Activated naive CD4-positive, alpha-beta T cell treated with anti-CD3 and anti-CD28 coated beads, Interleukin-2, amount 10 ng/mL, durations not matched to agents 7 days and 5 days (primary cell): ENCODE results near the gene DACT2.

Experiments used
- CTCF ChIA-PET: fragments of 350-600 bp; sonication (Branson Sonifier 250); formaldehyde crosslinking; loops from one replicate; lab custom pipeline; 2021; ENCODE audit warnings: antibody characterized with exemption; lab: Charles Lee
- DNase-seq: peaks from one replicate; pipeline ENCODE4 v3.0.0-alpha.2; 2020
- H3K27ac Mint-ChIP-seq: one replicate; pipeline ENCODE4 v1.8.0; 2021; ENCODE audit warnings: mild to moderate bottlenecking, moderate library complexity, mixed read lengths
- H3K27me3 Mint-ChIP-seq: one replicate; pipeline ENCODE4 v1.8.0; 2021; ENCODE audit warnings: mild to moderate bottlenecking, mixed read lengths
- H3K36me3 Mint-ChIP-seq: one replicate; pipeline ENCODE4 v1.8.0; 2021; ENCODE audit warnings: mixed read lengths
- H3K4me1 Mint-ChIP-seq: one replicate; pipeline ENCODE4 v1.8.0; 2021; ENCODE audit warnings: mixed read lengths
- H3K4me3 Mint-ChIP-seq: one replicate; pipeline ENCODE4 v1.8.0; 2021; ENCODE audit warnings: mild to moderate bottlenecking, moderate library complexity, mixed read lengths
- H3K9me3 Mint-ChIP-seq: one replicate; pipeline ENCODE4 v1.8.0; 2021; ENCODE audit warnings: mixed read lengths

DACT2 gene

DNA sequence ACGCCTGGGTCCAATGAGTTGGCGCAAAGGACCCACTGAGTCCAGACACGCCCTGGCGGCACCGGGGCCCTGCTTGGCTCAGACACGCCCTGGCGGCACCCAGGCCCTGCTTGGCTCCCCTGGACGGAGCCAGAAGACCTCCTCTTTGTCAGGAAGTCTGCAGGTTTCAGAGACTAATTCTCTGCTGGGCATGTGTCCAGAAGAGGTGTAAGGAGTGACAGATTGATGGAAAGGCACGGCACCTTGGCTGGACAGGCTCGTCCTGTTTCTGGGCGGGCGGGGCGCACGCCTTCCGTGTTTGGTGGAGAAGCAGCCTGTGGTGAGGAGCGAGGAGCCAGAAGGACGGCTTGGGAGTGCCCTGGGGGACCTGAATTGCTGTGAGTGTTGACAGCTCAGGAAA, 23.1 kb upstream of the DACT2 start:
- no peaks in the 10 kb centered on the region for H3K9me3 Mint-ChIP-seq
- no peaks in the 10 kb centered on the region for H3K4me1 Mint-ChIP-seq
- H3K27ac Mint-ChIP-seq = no peak overlapping the region
- no peak for DNase-seq
- H3K4me3 Mint-ChIP-seq = no peak overlapping the region
- H3K36me3 Mint-ChIP-seq = no peaks in the 10 kb centered on the region
- CTCF ChIA-PET = no interaction called here
- H3K27me3 Mint-ChIP-seq = peaks cover 9% of the 10 kb centered on the region

DNA sequence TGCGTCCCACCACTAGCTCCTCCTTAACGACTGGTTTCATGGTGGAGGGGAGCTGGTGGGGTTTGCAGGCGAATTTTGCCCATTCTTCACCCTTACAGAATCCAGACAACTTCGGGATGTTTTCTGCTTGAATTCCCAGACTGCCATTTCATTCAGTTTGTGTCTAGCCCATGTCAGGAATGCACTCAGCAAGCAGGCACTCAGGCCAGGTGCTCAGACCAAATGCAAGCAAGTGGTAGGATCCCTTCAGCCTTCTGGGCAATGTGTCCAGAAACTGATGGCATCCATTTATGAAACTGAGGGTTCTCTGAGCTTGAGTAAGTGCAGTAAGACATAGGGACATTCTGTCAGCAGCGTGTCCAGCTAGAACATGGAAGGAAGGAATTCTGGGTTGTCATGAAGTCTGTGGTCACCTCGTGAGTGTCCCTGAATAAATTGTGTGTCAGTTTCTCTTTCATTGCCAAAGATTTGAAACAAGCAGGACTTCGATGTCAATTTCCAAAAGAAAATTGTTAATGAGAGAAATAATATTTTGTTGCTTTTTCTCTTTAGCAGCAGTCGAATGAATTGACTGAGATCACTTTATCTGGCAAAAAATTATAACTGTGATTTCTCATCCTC, 21.8 kb upstream of the DACT2 start:
- H3K4me1 Mint-ChIP-seq = no peaks in the 10 kb centered on the region
- DNase-seq = no peak
- no peaks in the 10 kb centered on the region for H3K36me3 Mint-ChIP-seq
- peaks cover 9% of the 10 kb centered on the region for H3K27me3 Mint-ChIP-seq
- no peaks in the 10 kb centered on the region for H3K9me3 Mint-ChIP-seq
- CTCF ChIA-PET = no interaction called here
- no peak overlapping the region for H3K27ac Mint-ChIP-seq
- H3K4me3 Mint-ChIP-seq = no peak overlapping the region

GRCh38 chr6:168340819-168341218, 21.2 kb upstream of the DACT2 start:
- H3K27ac Mint-ChIP-seq = no peak overlapping the region
- CTCF ChIA-PET = no interaction called here
- H3K4me1 Mint-ChIP-seq = no peaks in the 10 kb centered on the region
- H3K9me3 Mint-ChIP-seq = no peaks in the 10 kb centered on the region
- peaks cover 9% of the 10 kb centered on the region for H3K27me3 Mint-ChIP-seq
- no peak for DNase-seq
- H3K4me3 Mint-ChIP-seq = no peak overlapping the region
- no peaks in the 10 kb centered on the region for H3K36me3 Mint-ChIP-seq

DNA sequence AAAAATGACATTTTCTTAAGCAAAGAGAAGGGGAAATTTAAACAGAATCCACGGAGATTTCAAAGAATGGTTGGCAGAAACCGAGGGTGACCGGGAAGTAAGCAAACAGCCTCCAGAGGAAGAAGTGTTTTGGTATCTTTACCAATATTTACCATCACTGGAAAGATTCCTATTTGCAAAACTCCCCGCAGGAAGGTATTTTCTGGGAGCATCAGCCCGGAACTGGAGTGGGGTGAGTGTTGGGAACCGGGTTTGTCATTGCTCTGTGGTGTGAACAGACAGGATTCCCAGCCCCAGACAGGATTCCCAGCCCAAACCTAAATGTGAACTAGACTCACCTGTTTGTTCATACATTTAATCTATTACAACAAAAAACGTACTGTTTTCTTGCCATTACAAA, 19.2 kb upstream of the DACT2 start:
- H3K4me1 Mint-ChIP-seq = no peaks in the 10 kb centered on the region
- CTCF ChIA-PET = no interaction called here
- H3K9me3 Mint-ChIP-seq = no peaks in the 10 kb centered on the region
- no peak for DNase-seq
- H3K27me3 Mint-ChIP-seq = no peaks in the 10 kb centered on the region
- no peak overlapping the region for H3K4me3 Mint-ChIP-seq
- H3K27ac Mint-ChIP-seq = no peak overlapping the region
- no peaks in the 10 kb centered on the region for H3K36me3 Mint-ChIP-seq

DNA sequence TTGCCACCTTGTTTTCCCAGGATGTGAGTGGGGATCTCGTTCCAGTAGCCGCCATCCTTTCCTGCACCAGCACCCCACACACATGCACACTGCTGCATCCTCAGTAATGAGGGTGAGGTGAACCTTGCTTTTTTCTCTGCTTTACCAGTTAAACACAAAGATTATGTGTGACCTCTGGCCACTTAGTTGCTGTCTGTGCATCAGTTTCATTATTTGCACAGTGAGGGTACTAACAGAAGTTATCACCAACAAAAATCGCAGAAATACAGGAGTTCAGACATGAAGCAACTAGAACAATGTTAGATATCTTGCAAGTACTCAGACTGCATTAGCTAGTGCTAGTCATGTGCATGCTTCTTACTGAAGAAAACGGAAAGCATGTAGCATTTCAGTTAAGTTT, 17.4 kb upstream of the DACT2 start:
- H3K4me3 Mint-ChIP-seq = no peak overlapping the region
- CTCF ChIA-PET = no interaction called here
- no peaks in the 10 kb centered on the region for H3K4me1 Mint-ChIP-seq
- no peak for DNase-seq
- no peaks in the 10 kb centered on the region for H3K27me3 Mint-ChIP-seq
- H3K9me3 Mint-ChIP-seq = no peaks in the 10 kb centered on the region
- H3K27ac Mint-ChIP-seq = no peak overlapping the region
- no peaks in the 10 kb centered on the region for H3K36me3 Mint-ChIP-seq

- H3K27ac Mint-ChIP-seq = no peak overlapping the region
- no peaks in the 10 kb centered on the region for H3K4me1 Mint-ChIP-seq
- CTCF ChIA-PET = no interaction called here
- H3K4me3 Mint-ChIP-seq = no peak overlapping the region
- DNase-seq = no peak
- no peaks in the 10 kb centered on the region for H3K9me3 Mint-ChIP-seq
- H3K27me3 Mint-ChIP-seq = no peaks in the 10 kb centered on the region
- H3K36me3 Mint-ChIP-seq = no peaks in the 10 kb centered on the region
Observed at GRCh38 chr6:168333989-168334388, 14.4 kb upstream of the DACT2 start.

DNA sequence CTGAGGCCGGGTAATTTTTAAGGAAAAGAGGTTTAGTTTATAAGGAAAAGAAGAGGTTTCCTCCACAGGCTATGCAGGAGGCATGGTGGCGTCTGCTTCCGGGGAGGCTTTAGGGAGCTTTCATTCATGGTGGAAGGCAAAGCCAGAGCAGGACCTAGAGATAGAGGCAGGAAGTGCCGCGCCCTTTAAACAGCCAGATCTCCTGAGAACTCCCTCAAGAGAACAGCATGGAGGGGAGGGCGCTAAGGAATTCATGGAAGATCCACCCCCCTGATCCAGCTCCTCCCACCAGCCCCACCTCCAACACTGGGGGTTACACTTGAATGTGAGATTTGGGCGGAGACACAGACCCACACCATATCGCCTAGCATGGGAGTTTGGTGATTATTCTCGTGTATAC, 13.9 kb upstream of the DACT2 start:
- CTCF ChIA-PET = no interaction called here
- H3K9me3 Mint-ChIP-seq = no peaks in the 10 kb centered on the region
- no peak for DNase-seq
- H3K4me3 Mint-ChIP-seq = no peak overlapping the region
- no peaks in the 10 kb centered on the region for H3K4me1 Mint-ChIP-seq
- H3K36me3 Mint-ChIP-seq = no peaks in the 10 kb centered on the region
- no peak overlapping the region for H3K27ac Mint-ChIP-seq
- H3K27me3 Mint-ChIP-seq = no peaks in the 10 kb centered on the region

DNA sequence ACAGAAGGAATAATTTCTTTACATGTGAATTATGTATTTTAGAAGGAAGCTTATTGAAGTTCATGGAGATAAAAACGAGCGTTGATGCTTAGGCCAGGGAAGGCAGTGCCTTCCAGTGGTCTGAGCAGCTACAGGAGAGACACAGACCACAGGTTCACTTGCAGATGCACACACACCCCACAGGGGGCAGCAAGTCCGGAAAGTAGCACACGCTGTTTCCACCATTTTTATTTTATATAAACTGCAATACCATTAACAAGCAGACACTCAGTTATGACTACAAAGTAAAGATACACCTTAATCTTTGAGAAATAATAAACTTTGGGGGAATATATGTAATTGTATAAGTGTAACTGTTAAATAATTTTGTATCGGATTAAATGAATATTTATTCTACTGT, 13.5 kb upstream of the DACT2 start:
- Mint-ChIP-seq H3K27ac (no peak overlapping the region), H3K27me3 (no peaks in the 10 kb centered on the region), H3K36me3 (no peaks in the 10 kb centered on the region), H3K9me3 (no peaks in the 10 kb centered on the region), H3K4me3 (no peak overlapping the region), H3K4me1 (no peaks in the 10 kb centered on the region)
- CTCF ChIA-PET = no interaction called here
- DNase-seq = no peak

DNA sequence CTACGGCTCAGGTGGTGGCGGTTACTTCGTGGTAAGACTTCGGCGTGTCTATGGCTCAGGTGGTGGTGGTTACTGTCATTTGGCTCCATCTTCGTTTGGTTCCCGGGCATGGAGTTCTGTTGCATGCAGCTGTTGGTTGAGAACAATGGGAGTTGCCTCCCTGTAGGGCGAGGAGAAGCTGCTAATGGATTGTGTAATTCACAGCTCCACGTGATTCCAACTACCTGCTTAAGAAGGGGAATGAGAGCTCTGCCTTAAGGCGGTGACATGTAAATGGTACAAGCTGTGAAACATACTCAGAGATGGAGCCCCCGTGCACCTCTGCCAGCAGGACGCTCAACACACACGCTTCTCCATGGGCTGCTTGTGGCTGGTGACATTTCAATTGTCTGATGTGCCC, 12.4 kb upstream of the DACT2 start:
- Mint-ChIP-seq H3K4me1 (no peaks in the 10 kb centered on the region), H3K27ac (no peak overlapping the region), H3K9me3 (no peaks in the 10 kb centered on the region), H3K27me3 (no peaks in the 10 kb centered on the region), H3K4me3 (no peak overlapping the region), H3K36me3 (no peaks in the 10 kb centered on the region)
- CTCF ChIA-PET = no interaction called here
- no peak for DNase-seq

DNA sequence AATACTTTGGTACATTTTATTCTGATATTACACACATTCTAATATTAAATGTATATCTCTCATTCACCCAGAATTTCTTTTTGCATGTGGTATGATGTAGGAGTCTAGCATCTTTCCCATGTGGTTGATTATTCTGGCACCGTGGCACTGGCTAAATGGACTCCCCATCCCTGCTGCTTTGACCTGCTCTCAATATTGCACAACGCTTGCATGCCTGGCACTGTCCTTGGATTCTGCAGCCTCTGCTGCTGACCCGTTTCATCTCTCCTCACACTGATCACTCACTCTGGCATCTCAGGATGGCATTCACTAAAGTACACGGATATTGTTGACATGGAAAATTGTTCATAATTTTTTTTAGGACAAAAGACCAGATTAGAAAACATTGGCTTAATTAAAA, 11.5 kb upstream of the DACT2 start:
- H3K4me3 Mint-ChIP-seq = no peak overlapping the region
- no peaks in the 10 kb centered on the region for H3K9me3 Mint-ChIP-seq
- DNase-seq = no peak
- no peak overlapping the region for H3K27ac Mint-ChIP-seq
- CTCF ChIA-PET = no interaction called here
- no peaks in the 10 kb centered on the region for H3K4me1 Mint-ChIP-seq
- no peaks in the 10 kb centered on the region for H3K36me3 Mint-ChIP-seq
- H3K27me3 Mint-ChIP-seq = peaks cover 4% of the 10 kb centered on the region

GRCh38 chr6:168330403-168330802, 10.8 kb upstream of the DACT2 start:
- H3K27ac Mint-ChIP-seq = no peak overlapping the region
- no peak for DNase-seq
- H3K27me3 Mint-ChIP-seq = peaks cover 4% of the 10 kb centered on the region
- no peaks in the 10 kb centered on the region for H3K36me3 Mint-ChIP-seq
- no peak overlapping the region for H3K4me3 Mint-ChIP-seq
- H3K9me3 Mint-ChIP-seq = no peaks in the 10 kb centered on the region
- H3K4me1 Mint-ChIP-seq = no peaks in the 10 kb centered on the region
- CTCF ChIA-PET = no interaction called here

DNA sequence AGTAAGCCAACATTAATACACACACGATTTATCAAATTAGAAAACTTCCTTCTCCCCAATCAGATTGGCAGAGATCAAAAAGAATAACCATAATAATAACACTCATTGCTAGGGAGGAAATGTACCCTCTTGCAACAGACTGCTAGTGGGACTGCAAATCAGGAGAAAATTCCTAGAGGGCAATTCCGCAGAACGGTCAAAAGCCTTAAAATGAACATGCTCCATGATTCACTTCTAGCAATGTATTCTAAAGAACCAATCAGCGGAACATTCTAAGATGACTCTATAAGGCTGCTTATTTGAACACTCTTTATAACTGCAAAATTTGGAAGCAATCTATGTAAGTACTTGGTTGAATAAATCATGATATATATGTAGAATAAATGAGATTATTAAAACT, 8.5 kb upstream of the DACT2 start:
- Mint-ChIP-seq H3K4me3 (no peak overlapping the region), H3K4me1 (no peaks in the 10 kb centered on the region), H3K36me3 (no peaks in the 10 kb centered on the region), H3K27ac (no peak overlapping the region), H3K9me3 (no peaks in the 10 kb centered on the region), H3K27me3 (peaks cover 4% of the 10 kb centered on the region)
- CTCF ChIA-PET = no interaction called here
- no peak for DNase-seq

GRCh38 chr6:168326294-168327261, 7.0 kb upstream of the DACT2 start:
- Mint-ChIP-seq H3K4me1 (no peaks in the 10 kb centered on the region), H3K27ac (no peak overlapping the region), H3K36me3 (no peaks in the 10 kb centered on the region), H3K27me3 (peaks cover 9% of the 10 kb centered on the region), H3K9me3 (no peaks in the 10 kb centered on the region), H3K4me3 (no peak overlapping the region)
- no peak for DNase-seq
- CTCF ChIA-PET = no interaction called here

- Mint-ChIP-seq H3K9me3 (no peaks in the 10 kb centered on the region), H3K27me3 (peaks cover 38% of the 10 kb centered on the region), H3K4me3 (no peak overlapping the region), H3K36me3 (no peaks in the 10 kb centered on the region), H3K27ac (no peak overlapping the region), H3K4me1 (no peaks in the 10 kb centered on the region)
- no peak for DNase-seq
- CTCF ChIA-PET = no interaction called here
Observed at GRCh38 chr6:168322966-168323365, 3.4 kb upstream of the DACT2 start.

DNA sequence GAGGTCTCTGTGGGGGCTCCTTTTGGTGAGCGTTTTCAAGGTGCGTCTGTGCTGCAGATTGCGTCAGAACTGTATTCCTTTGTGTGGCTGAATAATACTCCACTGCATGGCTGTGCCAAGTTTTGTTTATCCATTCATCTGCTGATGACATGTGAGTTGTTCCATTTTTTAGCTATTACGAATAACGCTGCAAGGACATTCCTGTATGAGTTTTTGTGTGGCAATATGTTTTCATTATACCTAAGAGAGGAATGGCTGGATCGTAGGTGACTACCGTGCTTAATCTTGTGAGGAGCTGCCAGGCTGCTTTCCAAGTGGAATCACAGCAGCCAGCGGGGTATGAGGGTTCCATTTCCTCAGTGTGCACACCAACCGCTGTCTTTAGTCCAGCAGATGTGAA, 1.1 kb upstream of the DACT2 start:
- Mint-ChIP-seq H3K9me3 (no peaks in the 10 kb centered on the region), H3K27me3 (peaks cover 37% of the 10 kb centered on the region), H3K36me3 (no peaks in the 10 kb centered on the region), H3K4me3 (no peak overlapping the region), H3K27ac (no peak overlapping the region), H3K4me1 (no peaks in the 10 kb centered on the region)
- no peak for DNase-seq
- CTCF ChIA-PET = no interaction called here
